Activated CD8-positive, alpha-beta memory T cell treated with anti-CD3 and anti-CD28 coated beads, Interleukin-2, amount 10 ng/mL, durations not matched to agents 7 days and 5 days (primary cell): Measurements from ENCODE around the gene RGP1. TPM values are rescaled to one million over a fixed set of nuclear protein-coding genes. Genes with fewer than 3 reads are reported as not detected.

Source experiments
- ATAC-seq: fragments of 150-1000 bp; cut with Tn5 transposase; one replicate; pipeline ENCODE4 v1.10.0; 2021; ENCODE audit warnings: moderate library complexity
- CTCF ChIA-PET: fragments of 350-600 bp; sonication (Branson Sonifier 250); formaldehyde crosslinking; loops from one replicate; lab custom pipeline; 2021; ENCODE audit warnings: antibody characterized with exemption; lab: Charles Lee
- DNase-seq: peaks from one replicate; pipeline ENCODE4 v3.0.0-alpha.2; 2020
- H3K27ac Mint-ChIP-seq: one replicate; pipeline ENCODE4 v1.8.0; 2021; ENCODE audit warnings: mild to moderate bottlenecking, mixed read lengths
- H3K27me3 Mint-ChIP-seq: one replicate; pipeline ENCODE4 v1.8.0; 2021; ENCODE audit warnings: mixed read lengths
- H3K36me3 Mint-ChIP-seq: one replicate; pipeline ENCODE4 v1.8.0; 2021; ENCODE audit warnings: mild to moderate bottlenecking, mixed read lengths
- H3K4me1 Mint-ChIP-seq: one replicate; pipeline ENCODE4 v1.8.0; 2021; ENCODE audit warnings: mixed read lengths
- H3K4me3 Mint-ChIP-seq: one replicate; pipeline ENCODE4 v1.8.0; 2021; ENCODE audit warnings: mild to moderate bottlenecking, moderate library complexity, mixed read lengths
- H3K9me3 Mint-ChIP-seq: one replicate; pipeline ENCODE4 v1.8.0; 2022; ENCODE audit warnings: low read depth, mixed read lengths
- total RNA-seq, 2 experiments: library from RNA; stranded (reverse); gene quantifications; one replicate each; pipeline ENCODE4 v1.2.3, GENCODE V29; 2021

RGP1 gene
- total RNA-seq, 2 experiments from 2014 or later = 21.0 to 23.6 TPM

GRCh38 chr9:35754264-35754663 is 5.2 kb downstream of the RGP1 start, which contains the start of gene MSMP:
Gene MSMP, minus strand, starts transcription at chr9:35754276. Its CDS starts 147 bp downstream, at chr9:35754129.
- ATAC-seq = no peak

GRCh38 chr9:35755071-35755470 is 6.0 kb downstream of the RGP1 start:
- H3K4me1 Mint-ChIP-seq = peaks cover 41% of the 10 kb centered on the region
- no peaks in the 10 kb centered on the region for H3K9me3 Mint-ChIP-seq
- no peak overlapping the region for H3K4me3 Mint-ChIP-seq
- no peak overlapping the region for H3K27ac Mint-ChIP-seq
- ATAC-seq (no peak), DNase-seq (no peak)
- H3K36me3 Mint-ChIP-seq = peaks cover 18% of the 10 kb centered on the region
- H3K27me3 Mint-ChIP-seq = no peaks in the 10 kb centered on the region
- CTCF ChIA-PET = interaction anchor here (1.0 to 3.5 kb wide), 4 partner anchors 12 to 57 kb away, joined by 3 to 37 read pairs (median 16); partner anchors contain the start of genes CREB3, SPAG8 and TLN1

More at GRCh38 chr9:35754264-35754663, 5.2 kb downstream of the RGP1 start, which contains the start of gene MSMP:
- Mint-ChIP-seq H3K36me3 (peaks cover 18% of the 10 kb centered on the region), H3K27ac (no peak within 1 kb of the TSS), H3K4me3 (no peak within 1 kb of the TSS), H3K4me1 (peaks cover 39% of the 10 kb centered on the region), H3K27me3 (no peaks in the 10 kb centered on the region), H3K9me3 (no peaks in the 10 kb centered on the region)
- no peak for DNase-seq
- CTCF ChIA-PET = interaction anchor here (1.0 to 3.5 kb wide), 6 partner anchors 11 to 128 kb away, joined by 3 to 37 read pairs (median 5); partner anchors contain the start of genes CREB3 and TLN1

GRCh38 chr9:35756275-35757225 is 7.5 kb downstream of the RGP1 start:
- ATAC-seq = peak; percentile 87
- Mint-ChIP-seq H3K36me3 (peaks cover 12% of the 10 kb centered on the region), H3K27ac (peak overlapping the region; percentile 92), H3K27me3 (no peaks in the 10 kb centered on the region), H3K4me1 (peaks cover 33% of the 10 kb centered on the region), H3K4me3 (peak overlapping the region; percentile 96), H3K9me3 (no peaks in the 10 kb centered on the region)
- DNase-seq = peak; percentile 90
- CTCF ChIA-PET = interaction anchor here (0.6 to 3.8 kb wide), 24 partner anchors 9 to 153 kb away, joined by 3 to 37 read pairs (median 4); partner anchors contain the start of genes ARHGEF39, CCDC107, CREB3 and GBA2

GRCh38 chr9:35757226-35757891 is 8.3 kb downstream of the RGP1 start:
- CTCF ChIA-PET = interaction anchor here (0.6 to 3.8 kb wide), 22 partner anchors 10 to 137 kb away, joined by 3 to 37 read pairs (median 5); partner anchors contain the start of genes CCDC107, CREB3, GBA2 and RGP1
- no peaks in the 10 kb centered on the region for H3K9me3 Mint-ChIP-seq
- peaks cover 33% of the 10 kb centered on the region for H3K4me1 Mint-ChIP-seq
- H3K36me3 Mint-ChIP-seq = peaks cover 9% of the 10 kb centered on the region
- peak overlapping the region; percentile 96 for H3K4me3 Mint-ChIP-seq
- H3K27me3 Mint-ChIP-seq = no peaks in the 10 kb centered on the region
- H3K27ac Mint-ChIP-seq = peak overlapping the region; percentile 92
- DNase-seq (peak; percentile 55), ATAC-seq (peak; percentile 48)

GRCh38 chr9:35757892-35758275 is 8.8 kb downstream of the RGP1 start:
- H3K4me3 Mint-ChIP-seq = peak overlapping the region; percentile 96
- no peak for DNase-seq
- no peaks in the 10 kb centered on the region for H3K27me3 Mint-ChIP-seq
- peaks cover 7% of the 10 kb centered on the region for H3K36me3 Mint-ChIP-seq
- CTCF ChIA-PET = interaction anchor here (0.6 to 3.8 kb wide), 7 partner anchors 9 to 62 kb away, joined by 3 to 18 read pairs (median 5); partner anchors contain the start of genes GBA2 and RGP1
- H3K9me3 Mint-ChIP-seq = no peaks in the 10 kb centered on the region
- H3K4me1 Mint-ChIP-seq = peaks cover 33% of the 10 kb centered on the region
- H3K27ac Mint-ChIP-seq = peak overlapping the region; percentile 64
- no peak for ATAC-seq

GRCh38 chr9:35758475-35759050 is 9.5 kb downstream of the RGP1 start:
- Mint-ChIP-seq H3K4me3 (peak overlapping the region; percentile 18), H3K27ac (peak overlapping the region; percentile 8), H3K9me3 (no peaks in the 10 kb centered on the region), H3K4me1 (peaks cover 33% of the 10 kb centered on the region), H3K36me3 (peaks cover 7% of the 10 kb centered on the region), H3K27me3 (no peaks in the 10 kb centered on the region)
- CTCF ChIA-PET = interaction anchor here (0.9 to 3.8 kb wide), 7 partner anchors 9 to 62 kb away, joined by 3 to 18 read pairs (median 5); partner anchors contain the start of genes GBA2 and RGP1
- no peak for DNase-seq
- no peak for ATAC-seq

- ATAC-seq (no peak), DNase-seq (no peak)
- peaks cover 33% of the 10 kb centered on the region for H3K4me1 Mint-ChIP-seq
- no peaks in the 10 kb centered on the region for H3K27me3 Mint-ChIP-seq
- no peaks in the 10 kb centered on the region for H3K9me3 Mint-ChIP-seq
- H3K4me3 Mint-ChIP-seq = no peak overlapping the region
- H3K27ac Mint-ChIP-seq = no peak overlapping the region
- CTCF ChIA-PET = interaction anchor here (1.3 to 1.9 kb wide), 3 partner anchors 10 to 101 kb away, joined by 3 to 7 read pairs (median 3); partner anchors contain the start of genes GBA2 and RGP1
- peaks cover 6% of the 10 kb centered on the region for H3K36me3 Mint-ChIP-seq
Measured at GRCh38 chr9:35759795-35760194, 10.7 kb downstream of the RGP1 start.

- Mint-ChIP-seq H3K27ac (no peak overlapping the region), H3K4me1 (peaks cover 33% of the 10 kb centered on the region), H3K4me3 (no peak overlapping the region), H3K27me3 (no peaks in the 10 kb centered on the region), H3K9me3 (no peaks in the 10 kb centered on the region), H3K36me3 (peaks cover 6% of the 10 kb centered on the region)
- DNase-seq (no peak), ATAC-seq (no peak)
- CTCF ChIA-PET = interaction anchor here (1.1 to 1.6 kb wide), 4 partner anchors 25 to 102 kb away, joined by 3 to 7 read pairs (median 4); partner anchors contain the start of gene SPAG8
Measured at GRCh38 chr9:35760651-35761050, 11.6 kb downstream of the RGP1 start.

GRCh38 chr9:35763181-35763580 is 14.1 kb downstream of the RGP1 start:
- no peaks in the 10 kb centered on the region for H3K27me3 Mint-ChIP-seq
- H3K27ac Mint-ChIP-seq = no peak overlapping the region
- no peaks in the 10 kb centered on the region for H3K9me3 Mint-ChIP-seq
- CTCF ChIA-PET = no interaction called here
- H3K4me3 Mint-ChIP-seq = no peak overlapping the region
- DNase-seq (no peak), ATAC-seq (no peak)
- H3K36me3 Mint-ChIP-seq = peaks cover 5% of the 10 kb centered on the region
- peaks cover 16% of the 10 kb centered on the region for H3K4me1 Mint-ChIP-seq

- no peaks in the 10 kb centered on the region for H3K9me3 Mint-ChIP-seq
- DNase-seq (no peak), ATAC-seq (no peak)
- H3K27me3 Mint-ChIP-seq = no peaks in the 10 kb centered on the region
- H3K36me3 Mint-ChIP-seq = peaks cover 2% of the 10 kb centered on the region
- H3K27ac Mint-ChIP-seq = no peak overlapping the region
- H3K4me1 Mint-ChIP-seq = peaks cover 11% of the 10 kb centered on the region
- no peak overlapping the region for H3K4me3 Mint-ChIP-seq
- CTCF ChIA-PET = no interaction called here
Measured at GRCh38 chr9:35763803-35764202, 14.7 kb downstream of the RGP1 start.

- no peaks in the 10 kb centered on the region for H3K4me1 Mint-ChIP-seq
- H3K27me3 Mint-ChIP-seq = no peaks in the 10 kb centered on the region
- no peaks in the 10 kb centered on the region for H3K9me3 Mint-ChIP-seq
- peaks cover 2% of the 10 kb centered on the region for H3K36me3 Mint-ChIP-seq
- DNase-seq = no peak
- CTCF ChIA-PET = interaction anchor here (1.3 to 1.6 kb wide), 2 partner anchors 9 to 136 kb away, joined by 3 to 4 read pairs; no protein-coding TSS in a partner anchor
- no peak for ATAC-seq
- no peak overlapping the region for H3K27ac Mint-ChIP-seq
- H3K4me3 Mint-ChIP-seq = no peak overlapping the region
Measured at GRCh38 chr9:35766997-35767396, 17.9 kb downstream of the RGP1 start.

GRCh38 chr9:35767458-35767857 is 18.4 kb downstream of the RGP1 start:
- no peaks in the 10 kb centered on the region for H3K4me1 Mint-ChIP-seq
- DNase-seq = no peak
- peaks cover 2% of the 10 kb centered on the region for H3K36me3 Mint-ChIP-seq
- H3K27ac Mint-ChIP-seq = no peak overlapping the region
- CTCF ChIA-PET = interaction anchor here (0.9 to 1.9 kb wide), 5 partner anchors 9 to 136 kb away, joined by 3 to 5 read pairs (median 4); no protein-coding TSS in a partner anchor
- ATAC-seq = no peak
- H3K4me3 Mint-ChIP-seq = no peak overlapping the region
- no peaks in the 10 kb centered on the region for H3K27me3 Mint-ChIP-seq
- H3K9me3 Mint-ChIP-seq = no peaks in the 10 kb centered on the region
